Hepatocyte (in vitro differentiated cells): ENCODE data around the gene FSTL3. TPM values are rescaled to one million over a fixed set of nuclear protein-coding genes. Genes with fewer than 3 reads are reported as not detected.

Experiments used
- DNase-seq: peaks from one replicate; pipeline ENCODE4 v3.0.0-alpha.2; 2016; ENCODE audit warnings: low spot score
- H2AFZ ChIP-seq: fragments of 200-600 bp; sonication (generic); 2 replicates; pipeline ENCODE4 v1.6.0; 2016; ENCODE audit warnings: antibody characterized with exemption, mild to moderate bottlenecking
- H3K27ac ChIP-seq: fragments of 200-600 bp; sonication (generic); 2 replicates; pipeline ENCODE4 v1.5.1; 2016; ENCODE audit warnings: mild to moderate bottlenecking
- H3K27me3 ChIP-seq: fragments of 200-600 bp; sonication (generic); 2 replicates; pipeline ENCODE4 v1.6.1; 2016
- H3K36me3 ChIP-seq: fragments of 200-600 bp; sonication (generic); replicated peaks from 2 replicates; pipeline ENCODE4 v1.5.1; 2016; ENCODE audit warnings: low read depth; ENCODE audit not compliant: insufficient read depth
- H3K4me1 ChIP-seq: fragments of 200-600 bp; sonication (generic); 2 replicates; pipeline ENCODE4 v1.5.1; 2016; ENCODE audit warnings: mild to moderate bottlenecking, moderate library complexity; ENCODE audit not compliant: insufficient read depth
- H3K4me2 ChIP-seq: fragments of 200-600 bp; sonication (generic); 2 replicates; pipeline ENCODE4 v1.6.0; 2016
- H3K4me3 ChIP-seq: fragments of 200-600 bp; sonication (generic); 2 replicates; pipeline ENCODE4 v1.5.1; 2016; ENCODE audit warnings: mild to moderate bottlenecking
- H3K79me2 ChIP-seq: fragments of 200-600 bp; sonication (generic); 2 replicates; pipeline ENCODE4 v1.6.0; 2017; ENCODE audit warnings: mild to moderate bottlenecking
- H3K9me2 ChIP-seq: fragments of 200-600 bp; sonication (generic); replicated peaks from 2 replicates; pipeline ENCODE4 v1.6.0; 2017; ENCODE audit warnings: mild to moderate bottlenecking; ENCODE audit not compliant: insufficient read depth
- H3K9me3 ChIP-seq: fragments of 200-600 bp; sonication (generic); 2 replicates; pipeline ENCODE4 v1.5.1; 2016; ENCODE audit warnings: low read depth, mild to moderate bottlenecking
- H4K20me1 ChIP-seq: fragments of 200-600 bp; sonication (generic); 2 replicates; pipeline ENCODE4 v1.6.0; 2016; ENCODE audit warnings: mild to moderate bottlenecking; ENCODE audit not compliant: insufficient read depth, poor library complexity, severe bottlenecking
- CTCF ChIP-seq: fragments of 200-600 bp; sonication (generic); IDR thresholded peaks from 2 replicates; pipeline ENCODE4 v1.5.1; 2016; ENCODE audit warnings: antibody characterized with exemption, mild to moderate bottlenecking; ENCODE audit not compliant: poor library complexity
- EZH2 ChIP-seq: fragments of 200-600 bp; sonication (generic); IDR thresholded peaks from 2 replicates; pipeline ENCODE4 v1.6.1; 2016; ENCODE audit warnings: antibody characterized with exemption, mild to moderate bottlenecking, borderline replicate concordance
- EZH2phosphoT487 ChIP-seq: fragments of 200-600 bp; sonication (generic); IDR thresholded peaks from one replicate; pipeline ENCODE4 v1.6.1; 2018; ENCODE audit warnings: antibody characterized with exemption, mild to moderate bottlenecking, low read depth, moderate library complexity; ENCODE audit not compliant: unreplicated experiment, severe bottlenecking
- WGBS: methylation state at CpG from one replicate; pipeline ENCODE4 v1.1.6; 2016; ENCODE audit warnings: low lambda C conversion rate; ENCODE audit errors: missing lambda C conversion rate; 5-methylcytosine and 5-hydroxymethylcytosine counted together
- polyA plus RNA-seq: library from polyadenylated mRNA; unstranded; fragments of >200 nt; fragmentation: Nextera tagmentation; extraction: Ambion mirVana; gene quantifications from 2 replicates; pipeline ENCODE4 v1.2.1, GENCODE V29; 2016
- total RNA-seq: library from RNA; depleted of rRNA; stranded (reverse); fragments of >200 nt; gene quantifications from 2 replicates; pipeline ENCODE4 v1.2.3, GENCODE V29; 2014

FSTL3 gene
- total and polyA plus RNA-seq, 2 experiments from 2014 or later: 131 to 171 TPM

- H3K4me2 ChIP-seq: peak overlapping the region; percentile 97
- H3K9me2 ChIP-seq: no peaks in the 10 kb centered on the region
- H3K27me3 ChIP-seq: no peaks in the 10 kb centered on the region
- H3K9me3 ChIP-seq: no peaks in the 10 kb centered on the region
- peak; percentile 99 for DNase-seq
- H2AFZ ChIP-seq: no peak overlapping the region
- no peaks in the 10 kb centered on the region for H3K36me3 ChIP-seq
- no peaks in the 10 kb centered on the region for H4K20me1 ChIP-seq
- WGBS: 2% methylated on average over 51 of the region's 70 CpGs
- H3K79me2 ChIP-seq: peaks cover 25% of the 10 kb centered on the region
- peaks cover 32% of the 10 kb centered on the region for H3K4me1 ChIP-seq
- H3K4me3 ChIP-seq: peak overlapping the region; percentile 57
- no peak for TF ChIP-seq EZH2
- TF ChIP-seq CTCF: peak; percentile 44
- H3K27ac ChIP-seq: peak overlapping the region; percentile 99
Observed at GRCh38 chr19:680287-681028, 4.3 kb downstream of the FSTL3 start.

GRCh38 chr19:681029-682019 is 5.1 kb downstream of the FSTL3 start:
- Histone ChIP-seq H3K4me1 (peaks cover 26% of the 10 kb centered on the region), H3K27ac (peak overlapping the region; percentile 90), H3K79me2 (peaks cover 25% of the 10 kb centered on the region), H4K20me1 (no peaks in the 10 kb centered on the region), H3K9me2 (no peaks in the 10 kb centered on the region), H3K4me3 (no peak overlapping the region), H3K36me3 (no peaks in the 10 kb centered on the region), H3K9me3 (no peaks in the 10 kb centered on the region), H2AFZ (no peak overlapping the region), H3K4me2 (peak overlapping the region; percentile 71), H3K27me3 (no peaks in the 10 kb centered on the region)
- DNase-seq: peak; percentile 95
- no peak for TF ChIP-seq CTCF
- TF ChIP-seq EZH2: no peak
- TF ChIP-seq EZH2phosphoT487: no peak
- WGBS: 95% methylated on average over 45 of the region's 54 CpGs

GRCh38 chr19:682678-683320 is 6.6 kb downstream of the FSTL3 start:
- no peak for DNase-seq
- H3K79me2 ChIP-seq: peaks cover 15% of the 10 kb centered on the region
- H3K4me1 ChIP-seq: peaks cover 14% of the 10 kb centered on the region
- no peaks in the 10 kb centered on the region for H4K20me1 ChIP-seq
- no peak overlapping the region for H3K4me3 ChIP-seq
- no peak overlapping the region for H3K4me2 ChIP-seq
- 92% methylated on average over 25 of the region's 25 CpGs for WGBS
- TF ChIP-seq EZH2phosphoT487: no peak
- no peaks in the 10 kb centered on the region for H3K36me3 ChIP-seq
- H3K9me2 ChIP-seq: no peaks in the 10 kb centered on the region
- H2AFZ ChIP-seq: no peak overlapping the region
- no peak overlapping the region for H3K27ac ChIP-seq
- H3K9me3 ChIP-seq: no peaks in the 10 kb centered on the region
- H3K27me3 ChIP-seq: no peaks in the 10 kb centered on the region
